ENCODE data around the gene PIK3R2.

DNA sequence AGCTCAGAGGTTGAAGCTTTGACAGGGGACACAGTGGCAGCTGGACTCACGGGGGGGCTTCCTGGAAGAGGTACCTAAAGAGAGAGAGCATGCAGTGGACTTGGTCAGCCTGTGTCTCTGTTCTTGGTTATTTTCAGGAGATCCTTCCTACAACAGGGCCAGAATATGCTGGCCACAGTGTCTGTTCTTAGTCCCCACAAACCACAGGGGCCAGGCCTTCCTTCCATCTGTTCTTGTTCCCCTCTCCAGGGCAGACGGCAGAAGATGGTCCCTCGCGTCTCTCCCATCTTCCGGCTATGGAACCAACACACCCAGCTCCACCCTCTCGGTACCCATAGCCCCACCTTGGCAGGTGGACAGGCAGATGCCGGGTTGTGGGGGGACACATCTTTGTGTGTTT is 30.5 kb upstream of the PIK3R2 start:
- no peak for TF ChIP-seq ZNF274 (IDR thresholded peaks at IDR 0.05; ENCODE audit: low read depth, low read length)
- no peak for TF ChIP-seq YY1 (IDR thresholded peaks at IDR 0.05; ENCODE audit: insufficient read depth, insufficient read length)
- TF ChIP-seq SUZ12 (IDR thresholded peaks at IDR 0.05; ENCODE audit: extremely low read depth, insufficient read depth, insufficient read length), result no peak
